Upper lobe of right lung (tissue), 1 donor: ENCODE data around the gene BACH1. TPM values are rescaled to one million over a fixed set of nuclear protein-coding genes. Genes with fewer than 3 reads are reported as not detected.
A peak's percentile ranks its signal among the peaks of the same experiment; 100 is the strongest.

Experiments
- ATAC-seq: fragments of 200-7000 bp; cut with Tn5 transposase; one replicate; pipeline ENCODE4 v1.9.1; 2020; ENCODE audit warnings: mild to moderate bottlenecking, moderate library complexity
- DNase-seq: peaks from one replicate; pipeline ENCODE4 v3.0.0-alpha.2; 2020
- H3K27ac ChIP-seq: fragments of 200-600 bp; one replicate; pipeline ENCODE4 v1.8.0; 2022
- H3K27me3 ChIP-seq: fragments of 200-600 bp; one replicate; pipeline ENCODE4 v1.8.0; 2022; ENCODE audit warnings: mild to moderate bottlenecking
- H3K36me3 ChIP-seq: fragments of 200-600 bp; one replicate; pipeline ENCODE4 v1.8.0; 2022
- H3K4me1 ChIP-seq: fragments of 200-600 bp; one replicate; pipeline ENCODE4 v1.8.0; 2022
- H3K4me3 ChIP-seq: fragments of 200-600 bp; one replicate; pipeline ENCODE4 v1.8.0; 2022; ENCODE audit warnings: mild to moderate bottlenecking
- H3K9me3 ChIP-seq: fragments of 200-600 bp; one replicate; pipeline ENCODE4 v1.8.0; 2022
- CTCF ChIP-seq: fragments of 200-600 bp; IDR thresholded peaks from one replicate; pipeline ENCODE4 v1.8.0; 2022; ENCODE audit warnings: antibody characterized with exemption
- intact Hi-C: fragments of 100-400 bp; cut with DNase I; formaldehyde crosslinking; loops from one replicate; pipeline ENCODE4 v1.11.0; 2022
- total RNA-seq: library from RNA; stranded (reverse); fragmentation: NEBNext Ultra II Directional; extraction: Animal tissue kit (Norgen Biotek cat#: 25700); gene quantifications from one replicate; pipeline ENCODE4 v1.2.1, GENCODE V29; 2021
- donor health status: DM: no; HTN: yes; CAD: no; lungs with severe emphysema.

Gene BACH1
- total RNA-seq, 1 donor from 2014 or later, result 125 TPM

- intact Hi-C loops, result no loop called here
- H3K4me1 ChIP-seq, result peaks cover 24% of the 10 kb centered on the region
These were observed 15.1 kb downstream of the BACH1 start for GRCh38 chr21:29313662-29314408.

GRCh38 chr21:29315131-29315749 is 16.5 kb downstream of the BACH1 start:
- Histone ChIP-seq H3K4me3 (no peak overlapping the region), H3K36me3 (no peaks in the 10 kb centered on the region), H3K27me3 (no peaks in the 10 kb centered on the region), H3K9me3 (no peaks in the 10 kb centered on the region), H3K27ac (no peak overlapping the region), H3K4me1 (peaks cover 28% of the 10 kb centered on the region)
- ATAC-seq, result no peak
- DNase-seq, result no peak
- intact Hi-C loops, result no loop called here
- no peak for TF ChIP-seq CTCF

More at GRCh38 chr21:29313662-29314408, 15.1 kb downstream of the BACH1 start:
- Histone ChIP-seq H3K4me3 (no peak overlapping the region), H3K27ac (no peak overlapping the region), H3K9me3 (no peaks in the 10 kb centered on the region), H3K27me3 (no peaks in the 10 kb centered on the region), H3K36me3 (no peaks in the 10 kb centered on the region)
- no peak for DNase-seq
- no peak for ATAC-seq
- no peak for TF ChIP-seq CTCF

- H3K27ac ChIP-seq, result no peak overlapping the region
- no peak overlapping the region for H3K4me3 ChIP-seq
- intact Hi-C loops, result no loop called here
- H3K9me3 ChIP-seq, result no peaks in the 10 kb centered on the region
- H3K36me3 ChIP-seq, result peaks cover 1% of the 10 kb centered on the region
- H3K27me3 ChIP-seq, result no peaks in the 10 kb centered on the region
- TF ChIP-seq CTCF, result no peak
- no peak for ATAC-seq
- DNase-seq, result no peak
- peaks cover 30% of the 10 kb centered on the region for H3K4me1 ChIP-seq
These were observed 17.5 kb downstream of the BACH1 start for GRCh38 chr21:29316029-29316742.

GRCh38 chr21:29316806-29317205 is 18.1 kb downstream of the BACH1 start:
- no peak for ATAC-seq
- no peaks in the 10 kb centered on the region for H3K9me3 ChIP-seq
- DNase-seq, result no peak
- no peak overlapping the region for H3K4me3 ChIP-seq
- H3K27ac ChIP-seq, result no peak overlapping the region
- peaks cover 6% of the 10 kb centered on the region for H3K36me3 ChIP-seq
- intact Hi-C loops, result no loop called here
- H3K27me3 ChIP-seq, result no peaks in the 10 kb centered on the region
- TF ChIP-seq CTCF, result no peak
- peaks cover 30% of the 10 kb centered on the region for H3K4me1 ChIP-seq

GRCh38 chr21:29318354-29318753 is 19.6 kb downstream of the BACH1 start:
- DNase-seq, result no peak
- Histone ChIP-seq H3K27ac (no peak overlapping the region), H3K9me3 (no peaks in the 10 kb centered on the region), H3K36me3 (peaks cover 21% of the 10 kb centered on the region), H3K4me1 (peaks cover 29% of the 10 kb centered on the region), H3K4me3 (no peak overlapping the region), H3K27me3 (no peaks in the 10 kb centered on the region)
- peak; percentile 27 for ATAC-seq
- intact Hi-C loops, result no loop called here
- no peak for TF ChIP-seq CTCF
